Stomach smooth muscle (tissue), 2 donors: ENCODE measurements around the gene MRPS34.
"Not testable (repeated sequence)": the region's sequence is repeated elsewhere in the genome, so short reads cannot be mapped to it uniquely, and the experiment has no call there.

Experiments
- H3K27ac ChIP-seq: one replicate; pipeline ENCODE4 v1.7.0; 2013; ENCODE audit warnings: mild to moderate bottlenecking, low read length, inconsistent platforms
- H3K27me3 ChIP-seq, 2 donors: one replicate each; pipeline ENCODE4 v1.7.0; 2013; ENCODE audit warnings: low read length in 2 of 2; ENCODE audit not compliant: insufficient read depth in 2 of 2, control insufficient read depth in 1 of 2
- H3K36me3 ChIP-seq, 2 donors: one replicate each; pipeline ENCODE4 v1.7.0; 2013; ENCODE audit warnings: low read length in 2 of 2; ENCODE audit not compliant: control insufficient read depth in 2 of 2, insufficient read depth in 2 of 2
- H3K4me1 ChIP-seq: one replicate; pipeline ENCODE4 v1.7.0; 2013; ENCODE audit warnings: low read length; ENCODE audit not compliant: control insufficient read depth, insufficient read depth
- H3K4me3 ChIP-seq, 2 donors: one replicate each; pipeline ENCODE4 v1.7.0; 2013; ENCODE audit warnings: low read length in 2 of 2
- H3K9ac ChIP-seq, 2 donors: one replicate each; pipeline ENCODE4 v1.7.0; 2013; ENCODE audit warnings: low read length in 2 of 2, mild to moderate bottlenecking in 1 of 2
- H3K9me3 ChIP-seq, 2 donors: one replicate each; pipeline ENCODE4 v1.7.0; 2013; ENCODE audit warnings: low read length in 2 of 2; ENCODE audit not compliant: control insufficient read depth in 2 of 2
- donor health status: healthy.
- donor health status: Pancreatic carcinoma.

MRPS34 gene

DNA sequence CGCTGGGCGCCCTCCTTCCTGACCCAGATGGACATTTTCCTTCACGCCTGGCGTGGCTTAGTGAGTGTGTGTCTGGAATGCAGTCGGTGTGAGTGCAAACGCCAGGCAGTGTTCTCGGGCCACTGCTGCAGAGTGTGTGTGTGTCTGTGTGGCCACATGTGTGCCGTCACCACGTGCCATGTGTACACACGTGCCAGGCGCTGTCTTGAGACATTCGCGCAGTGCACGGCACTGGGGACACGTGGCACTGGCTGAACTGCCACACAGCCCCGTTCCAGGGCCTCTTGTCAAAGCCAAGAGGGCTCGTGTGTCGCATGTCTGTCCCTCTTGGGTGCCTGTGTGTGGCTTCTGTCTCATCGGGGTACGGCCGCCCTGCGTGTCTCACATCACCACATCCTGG, 38.1 kb downstream of the MRPS34 start:
- no peaks in the 10 kb centered on the region for H3K9me3 ChIP-seq
- no peaks in the 10 kb centered on the region for H3K4me1 ChIP-seq
- H3K36me3 ChIP-seq: peaks cover 21 to 30% of the 10 kb centered on the region in 2 donors
- no peak overlapping the region for H3K4me3 ChIP-seq
- H3K9ac ChIP-seq: no peak overlapping the region
- H3K27ac ChIP-seq: no peak overlapping the region
- H3K27me3 ChIP-seq: no peaks in the 10 kb centered on the region

GRCh38 chr16:1734123-1734522, 38.8 kb downstream of the MRPS34 start:
- H3K36me3 ChIP-seq: peaks cover 21 to 31% of the 10 kb centered on the region in 2 donors
- H3K27ac ChIP-seq: no peak overlapping the region

DNA sequence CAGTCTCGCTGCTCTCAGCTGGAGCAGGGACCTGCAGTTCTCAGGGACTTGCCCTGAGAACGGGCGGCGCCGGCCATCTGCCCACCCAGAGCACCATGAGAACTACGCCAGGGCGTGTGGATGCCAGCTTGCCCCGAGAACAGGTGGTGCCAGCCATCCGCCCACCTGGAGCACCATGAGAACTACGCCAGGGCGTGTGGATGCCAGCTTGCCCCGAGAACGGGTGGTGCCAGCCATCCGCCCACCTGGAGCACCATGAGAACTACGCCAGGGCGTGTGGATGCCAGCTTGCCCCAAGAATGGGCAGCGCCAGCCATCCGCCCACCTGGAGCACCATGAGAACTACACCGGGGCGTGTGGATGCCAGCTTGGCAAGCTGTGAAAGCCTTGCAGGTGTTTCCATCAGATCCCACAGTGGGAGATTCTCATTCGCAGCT, 40.4 kb downstream of the MRPS34 start:
- not testable (repeated sequence) for H3K9me3 ChIP-seq, H3K27me3 ChIP-seq, H3K9ac ChIP-seq, H3K4me3 ChIP-seq, H3K4me1 ChIP-seq, H3K27ac ChIP-seq
- H3K36me3 ChIP-seq: peaks cover 29 to 41% of the 10 kb centered on the region in 2 donors

More at GRCh38 chr16:1734123-1734522, 38.8 kb downstream of the MRPS34 start:
- H3K27me3 ChIP-seq: no peaks in the 10 kb centered on the region
- no peaks in the 10 kb centered on the region for H3K9me3 ChIP-seq
- no peak overlapping the region for H3K9ac ChIP-seq
- H3K4me3 ChIP-seq: no peak overlapping the region
- H3K4me1 ChIP-seq: no peaks in the 10 kb centered on the region

DNA sequence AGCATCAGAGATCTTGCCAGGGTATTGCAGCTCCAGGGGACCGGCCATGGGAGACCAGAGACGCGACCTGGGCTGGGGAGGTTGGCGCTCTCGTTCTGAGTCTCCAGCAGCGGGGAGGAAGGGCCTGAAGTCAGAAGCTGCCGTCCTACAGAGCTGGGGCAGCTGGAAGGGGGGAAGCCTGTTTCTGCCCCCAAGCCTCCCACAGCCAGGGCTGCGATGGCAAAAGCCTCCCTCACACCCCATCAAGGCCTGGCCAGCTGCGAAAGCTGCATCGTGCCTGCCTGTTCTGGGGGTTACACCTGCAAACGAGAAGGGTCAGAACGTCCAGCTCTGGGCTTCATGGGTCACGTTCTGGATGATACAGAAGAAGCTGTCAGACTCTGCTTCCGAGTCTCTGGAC, 40.9 kb downstream of the MRPS34 start:
- no peaks in the 10 kb centered on the region for H3K9me3 ChIP-seq
- no peak overlapping the region for H3K4me3 ChIP-seq
- H3K9ac ChIP-seq: no peak overlapping the region
- peaks cover 32 to 45% of the 10 kb centered on the region in 2 donors for H3K36me3 ChIP-seq
- H3K4me1 ChIP-seq: peaks cover 3% of the 10 kb centered on the region
- H3K27ac ChIP-seq: no peak overlapping the region
- H3K27me3 ChIP-seq: no peaks in the 10 kb centered on the region

DNA sequence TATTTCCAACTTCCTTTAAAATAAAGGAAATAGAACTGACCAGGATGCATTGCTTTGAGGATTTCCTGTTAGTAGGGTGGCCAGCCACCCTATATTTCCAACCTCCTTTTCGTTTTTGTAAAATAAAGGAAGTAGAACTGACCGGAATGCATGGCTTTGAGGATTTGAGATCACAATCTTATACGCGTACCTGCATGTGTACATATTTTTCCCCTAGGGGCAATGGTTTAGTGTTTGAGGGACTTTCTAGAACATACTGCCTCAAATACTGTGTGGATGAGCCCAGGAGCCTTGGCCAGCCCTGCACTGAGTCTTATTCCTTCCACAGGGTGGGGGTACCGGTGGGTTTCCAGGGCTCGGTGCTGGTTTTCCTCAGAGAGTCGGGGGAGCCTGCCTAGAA, 41.3 kb downstream of the MRPS34 start:
- Histone ChIP-seq H3K9me3 (no peaks in the 10 kb centered on the region), H3K27me3 (no peaks in the 10 kb centered on the region), H3K27ac (no peak overlapping the region), H3K9ac (no peak overlapping the region), H3K36me3 (peaks cover 32 to 50% of the 10 kb centered on the region in 2 donors), H3K4me1 (peaks cover 4% of the 10 kb centered on the region), H3K4me3 (no peak overlapping the region)

- Histone ChIP-seq H3K9me3 (no peaks in the 10 kb centered on the region), H3K36me3 (peaks cover 34 to 54% of the 10 kb centered on the region in 2 donors), H3K27me3 (no peaks in the 10 kb centered on the region), H3K4me3 (no peak overlapping the region), H3K4me1 (peaks cover 6% of the 10 kb centered on the region), H3K9ac (no peak overlapping the region), H3K27ac (no peak overlapping the region)
These were observed 41.9 kb downstream of the MRPS34 start for GRCh38 chr16:1731073-1731472.

DNA sequence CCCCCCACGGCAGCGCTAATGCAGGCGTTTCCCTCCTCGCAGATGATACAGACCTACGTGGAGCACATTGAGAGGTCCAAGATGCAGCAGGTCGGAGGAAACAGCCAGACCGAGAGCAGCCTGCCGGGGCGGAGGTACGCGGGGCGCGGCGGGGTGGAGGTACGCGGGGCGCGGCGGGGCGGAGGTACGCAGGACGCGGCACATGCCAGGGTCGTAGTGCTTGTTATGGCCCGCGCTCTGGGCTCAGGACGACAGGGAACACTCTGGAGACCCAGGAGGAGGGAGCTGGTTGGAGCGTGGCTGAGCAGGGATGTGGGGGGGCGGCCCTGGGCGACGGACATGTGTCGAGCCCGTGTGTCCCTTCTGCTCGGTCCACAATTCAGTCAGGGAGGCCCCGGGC, 43.5 kb downstream of the MRPS34 start:
- H3K9me3 ChIP-seq: no peaks in the 10 kb centered on the region
- peaks cover 6% of the 10 kb centered on the region for H3K4me1 ChIP-seq
- H3K27me3 ChIP-seq: no peaks in the 10 kb centered on the region
- H3K4me3 ChIP-seq: no peak overlapping the region
- no peak overlapping the region for H3K27ac ChIP-seq
- H3K9ac ChIP-seq: no peak overlapping the region
- peaks cover 32 to 50% of the 10 kb centered on the region in 2 donors for H3K36me3 ChIP-seq

- Histone ChIP-seq H3K36me3 (peaks cover 30 to 49% of the 10 kb centered on the region in 2 donors), H3K27me3 (no peaks in the 10 kb centered on the region), H3K4me1 (peaks cover 6% of the 10 kb centered on the region), H3K9ac (no peak overlapping the region), H3K4me3 (no peak overlapping the region), H3K9me3 (no peaks in the 10 kb centered on the region), H3K27ac (no peak overlapping the region)
These were observed 43.9 kb downstream of the MRPS34 start for GRCh38 chr16:1729026-1729425.

- no peaks in the 10 kb centered on the region for H3K9me3 ChIP-seq
- no peak overlapping the region for H3K4me3 ChIP-seq
- peaks cover 27 to 39% of the 10 kb centered on the region in 2 donors for H3K36me3 ChIP-seq
- H3K27ac ChIP-seq: no peak overlapping the region
- H3K4me1 ChIP-seq: peaks cover 8% of the 10 kb centered on the region
- no peak overlapping the region for H3K9ac ChIP-seq
- H3K27me3 ChIP-seq: no peaks in the 10 kb centered on the region
These were observed 45.0 kb downstream of the MRPS34 start for GRCh38 chr16:1727651-1728624.

GRCh38 chr16:1726661-1727502, 46.1 kb downstream of the MRPS34 start:
- H3K36me3 ChIP-seq: peaks cover 24 to 32% of the 10 kb centered on the region in 2 donors
- H3K9ac ChIP-seq: no peak overlapping the region
- H3K27ac ChIP-seq: no peak overlapping the region
- H3K9me3 ChIP-seq: no peaks in the 10 kb centered on the region
- H3K27me3 ChIP-seq: no peaks in the 10 kb centered on the region
- H3K4me1 ChIP-seq: peaks cover 11% of the 10 kb centered on the region
- H3K4me3 ChIP-seq: no peak overlapping the region
